Stimulated activated CD4-positive, alpha-beta T cell treated with anti-CD3 and anti-CD28 coated beads, Interleukin-1b, Interleukin-23, amount 100 ng/mL, for 1 hour (primary cell): ENCODE data around the gene RHCG.

Experiments used
- DNase-seq, 2 donors: peaks; one replicate each; pipeline ENCODE4 v3.0.0-alpha.2; 2020; ENCODE audit warnings: low read depth in 2 of 2

RHCG gene

GRCh38 chr15:89444241-89445225, 51.9 kb downstream of the RHCG start:
- no peak for DNase-seq

GRCh38 chr15:89443581-89443980, 52.8 kb downstream of the RHCG start:
- DNase-seq = no peak

GRCh38 chr15:89442671-89443307, 53.6 kb downstream of the RHCG start:
- DNase-seq = peak in 1 of 2 donors; percentile 16

- DNase-seq = no peak
These were observed 54.2 kb downstream of the RHCG start for GRCh38 chr15:89442155-89442554.

- DNase-seq = no peak
These were observed 55.0 kb downstream of the RHCG start for GRCh38 chr15:89441295-89441812.

- no peak for DNase-seq
These were observed 56.6 kb downstream of the RHCG start for GRCh38 chr15:89439764-89440163.

GRCh38 chr15:89436560-89437311, 59.6 kb downstream of the RHCG start:
- no peak for DNase-seq

- no peak for DNase-seq
These were observed 61.0 kb downstream of the RHCG start for GRCh38 chr15:89435362-89435761.

GRCh38 chr15:89433686-89434085, 62.7 kb downstream of the RHCG start:
- DNase-seq = no peak

GRCh38 chr15:89430530-89431341, 65.6 kb downstream of the RHCG start:
- DNase-seq = peak; percentile 76 to 97

- DNase-seq = no peak
These were observed 66.4 kb downstream of the RHCG start for GRCh38 chr15:89429986-89430385.

- no peak for DNase-seq
These were observed 67.4 kb downstream of the RHCG start for GRCh38 chr15:89429023-89429422.

- no peak for DNase-seq
These were observed 68.1 kb downstream of the RHCG start for GRCh38 chr15:89428246-89428645.

GRCh38 chr15:89426500-89426899, 69.9 kb downstream of the RHCG start:
- DNase-seq = no peak

GRCh38 chr15:89423981-89424380, 72.4 kb downstream of the RHCG start:
- DNase-seq = no peak
